K562 (cell line): ENCODE data around the gene GRXCR2. TPM values are rescaled to one million over a fixed set of nuclear protein-coding genes. Genes with fewer than 3 reads are reported as not detected.
A peak's percentile ranks its signal among the peaks of the same experiment; 100 is the strongest.

ENCODE experiments used
- ATAC-seq: fragments of 200-7000 bp; cut with Tn5 transposase; 3 replicates; pipeline ENCODE4 v1.9.1; 2020; ENCODE audit warnings: moderate library complexity
- BruUV-seq: library from RNA; stranded (reverse); fragments of 400-500 nt; replicated peaks from 2 replicates; lab custom pipeline; 2021; lab: Mats Ljungman, UMichigan
- CTCF ChIA-PET: fragments of 300-600 bp; formaldehyde crosslinking; extraction: SDS; loops from one replicate; lab custom pipeline; 2021; ENCODE audit warnings: low intra/inter-chr PET ratio; lab: Yijun Ruan, JAX
- POLR2A ChIA-PET: fragments of 300-600, 350-650 bp; sonication (Branson Sonifier 250); formaldehyde crosslinking; extraction: SDS; loops from one replicate; lab custom pipeline; 2021; ENCODE audit warnings: antibody characterized with exemption, inconsistent platforms; lab: Yijun Ruan, JAX
- DNase-seq, 4 experiments: peaks; one replicate each; pipeline versions ENCODE4 v3.0.0 to v3.0.0-alpha.2; 2011 to 2018; ENCODE audit warnings: low spot score in 3 of 4, mixed read lengths in 3 of 4; ENCODE audit errors: extremely low read depth in 1 of 4
- FAIRE-seq: peaks from 2 replicates; lab custom pipeline; 2011; peaks lifted over from hg19 to GRCh38; lab: Jason Lieb, UNC
- H2AFZ ChIP-seq: 2 replicates; pipeline ENCODE4 v1.6.0; 2011; ENCODE audit warnings: low read depth, low read length, control low read depth, inconsistent platforms
- H3K27ac ChIP-seq: fragments of 200-600 bp; 3 replicates; pipeline ENCODE4 v1.8.0; 2011; ENCODE audit warnings: low read depth, mild to moderate bottlenecking, control low read depth, inconsistent platforms, low read length, moderate library complexity, mixed read lengths; ENCODE audit errors: extremely low read depth
- H3K27me3 ChIP-seq, 2 experiments: fragments of 300-600 bp in 1 of 2; 2 replicates in 1 of 2; 3 replicates in 1 of 2; pipeline versions ENCODE4 v1.6.0 to v1.8.0; 2011; ENCODE audit warnings: inconsistent platforms in 2 of 2, low read length in 2 of 2, mild to moderate bottlenecking in 1 of 2, mixed read lengths in 1 of 2, moderate library complexity in 1 of 2; ENCODE audit not compliant: control insufficient read depth in 2 of 2, insufficient read depth in 2 of 2
- H3K36me3 ChIP-seq: fragments of 300-600 bp; 3 replicates; pipeline ENCODE4 v1.8.0; 2011; ENCODE audit warnings: mild to moderate bottlenecking, low read length, inconsistent platforms; ENCODE audit not compliant: control insufficient read depth, insufficient read depth
- H3K4me1 ChIP-seq, 2 experiments: fragments of 200-600 bp in 1 of 2; replicated peaks in 1 of 2; 2 replicates in 1 of 2; 3 replicates in 1 of 2; pipeline versions ENCODE4 v1.5.1 to v1.8.0; 2011; ENCODE audit warnings: inconsistent platforms in 2 of 2, low read length in 2 of 2, mild to moderate bottlenecking in 1 of 2, mixed read lengths in 1 of 2, moderate library complexity in 1 of 2; ENCODE audit not compliant: control insufficient read depth in 2 of 2, insufficient read depth in 2 of 2
- H3K4me2 ChIP-seq: 2 replicates; pipeline ENCODE4 v1.6.1; 2011; ENCODE audit warnings: low read length, control low read depth, inconsistent platforms, mixed read lengths; ENCODE audit not compliant: insufficient read depth
- H3K4me3 ChIP-seq: fragments of 200-600 bp; sonication (generic), shearing (Covaris generic); 2 replicates; pipeline ENCODE4 v1.5.1; 2016; ENCODE audit warnings: control low read depth, inconsistent platforms
- H3K79me2 ChIP-seq: fragments of 200-600 bp; 3 replicates; pipeline ENCODE4 v1.8.0; 2011; ENCODE audit warnings: low read length, inconsistent platforms; ENCODE audit not compliant: control insufficient read depth, insufficient read depth
- H3K9ac ChIP-seq, 2 experiments: 2 replicates each; pipeline versions ENCODE4 v1.6.0 to v1.6.1; 2011; ENCODE audit warnings: low read depth in 2 of 2, low read length in 2 of 2, control low read depth in 1 of 2, inconsistent platforms in 1 of 2, mild to moderate bottlenecking in 1 of 2, mixed read lengths in 1 of 2; ENCODE audit not compliant: insufficient read depth in 1 of 2
- H3K9me1 ChIP-seq: one replicate; pipeline ENCODE4 v1.6.0; 2011; ENCODE audit warnings: inconsistent platforms, mild to moderate bottlenecking, low read length, moderate library complexity; ENCODE audit not compliant: control insufficient read depth, insufficient read depth
- H3K9me3 ChIP-seq: replicated peaks from 2 replicates; pipeline ENCODE4 v1.5.1; 2011; ENCODE audit warnings: low read depth, low read length, inconsistent platforms; ENCODE audit not compliant: control insufficient read depth, insufficient read depth
- H4K20me1 ChIP-seq: replicated peaks from 2 replicates; pipeline ENCODE4 v1.6.1; 2011; ENCODE audit warnings: low read length, inconsistent platforms, mixed read lengths; ENCODE audit not compliant: control insufficient read depth, insufficient read depth
- DPF2 ChIP-seq: fragments of 450-650 bp; IDR thresholded peaks from 2 replicates; pipeline ENCODE4 v1.6.1; 2016
- FOXA1 ChIP-seq: fragments of 450-650 bp; IDR thresholded peaks from 2 replicates; pipeline ENCODE4 v1.6.1; 2016; ENCODE audit warnings: mild to moderate bottlenecking, borderline replicate concordance
- FOXJ3 ChIP-seq: sonication (generic); formaldehyde crosslinking; IDR thresholded peaks from 2 replicates; pipeline ENCODE4 v1.4.0; 2020; ENCODE audit warnings: mild to moderate bottlenecking, missing genetic modification reagents
- MAZ ChIP-seq, 2 experiments: fragments of 450-650 bp in 1 of 2; sonication (generic) in 1 of 2; formaldehyde crosslinking; IDR thresholded peaks in 1 of 2; conservative IDR thresholded peaks in 1 of 2; 2 replicates each; pipeline versions ENCODE4 v1.4.0 to v1.5.0; 2020; ENCODE audit warnings: mild to moderate bottlenecking in 1 of 2, missing genetic modification reagents in 1 of 2
- MEF2D ChIP-seq: conservative IDR thresholded peaks from 2 replicates; pipeline ENCODE4 v1.6.1; 2016; ENCODE audit warnings: low read depth, missing genetic modification characterization, missing compliant biosample characterization
- MEIS2 ChIP-seq: fragments of 450-650 bp; IDR thresholded peaks from 2 replicates; pipeline ENCODE4 v1.6.1; 2014; ENCODE audit warnings: mild to moderate bottlenecking; ENCODE audit not compliant: partially characterized antibody
- NFE2 ChIP-seq: IDR thresholded peaks from 2 replicates; pipeline ENCODE4 v1.6.1; 2014; ENCODE audit warnings: antibody characterized with exemption, low read depth
- NR2C2 ChIP-seq, 2 experiments: fragments of 200-800 bp in 1 of 2; sonication (Bioruptor generic) in 1 of 2; sonication (generic) in 1 of 2; formaldehyde crosslinking in 1 of 2; IDR thresholded peaks; 2 replicates each; pipeline versions ENCODE4 v1.6.1 to v1.8.0; 2016 to 2022; ENCODE audit warnings: mild to moderate bottlenecking in 1 of 2, missing compliant biosample characterization in 1 of 2, missing genetic modification characterization in 1 of 2, missing genetic modification reagents in 1 of 2
- PBX2 ChIP-seq, 2 experiments: IDR thresholded peaks in 1 of 2; conservative IDR thresholded peaks in 1 of 2; 2 replicates each; pipeline ENCODE4 v1.6.1; 2016; ENCODE audit warnings: low read depth in 2 of 2, mild to moderate bottlenecking in 1 of 2, missing compliant biosample characterization in 1 of 2, missing genetic modification characterization in 1 of 2, moderate library complexity in 1 of 2
- POLR2H ChIP-seq: IDR thresholded peaks from 2 replicates; pipeline ENCODE4 v1.6.1; 2016; ENCODE audit warnings: missing genetic modification characterization, low read depth, mild to moderate bottlenecking, control low read depth, missing compliant biosample characterization, moderate library complexity
- PTRF ChIP-seq: fragments of 450-650 bp; IDR thresholded peaks from 2 replicates; pipeline ENCODE4 v1.6.1; 2016; ENCODE audit warnings: mild to moderate bottlenecking, missing genetic modification characterization, missing compliant biosample characterization
- RCOR1 ChIP-seq, 2 experiments: IDR thresholded peaks; 2 replicates each; pipeline ENCODE4 v1.6.1; 2012; ENCODE audit warnings: low read depth in 2 of 2, low read length in 2 of 2, borderline replicate concordance in 1 of 2, improper control_type of control experiment in 1 of 2
- SAFB2 ChIP-seq: fragments of 200-400 bp; formaldehyde crosslinking; IDR thresholded peaks from 2 replicates; pipeline ENCODE4 v1.6.1; 2018; ENCODE audit warnings: borderline replicate concordance, low read length, low read depth, moderate library complexity; ENCODE audit not compliant: severe bottlenecking
- SIX5 ChIP-seq, 2 experiments: IDR thresholded peaks; 2 replicates each; pipeline ENCODE4 v1.6.1; 2011; ENCODE audit warnings: low read length in 2 of 2, borderline replicate concordance in 1 of 2, low read depth in 1 of 2, mild to moderate bottlenecking in 1 of 2, moderate library complexity in 1 of 2; ENCODE audit not compliant: insufficient read depth in 1 of 2
- SRSF9 ChIP-seq: fragments of 200-400 bp; formaldehyde crosslinking; IDR thresholded peaks from 2 replicates; pipeline ENCODE4 v1.6.1; 2017; ENCODE audit warnings: low read depth, low read length, borderline replicate concordance
- ZBTB9 ChIP-seq: fragments of 450-650 bp; formaldehyde crosslinking; IDR thresholded peaks from 2 replicates; pipeline ENCODE4 v1.4.0; 2020; ENCODE audit warnings: mild to moderate bottlenecking, moderate library complexity
- ZNF146 ChIP-seq: IDR thresholded peaks from one replicate; pipeline ENCODE4 v1.6.1; 2018; ENCODE audit warnings: missing compliant biosample characterization; ENCODE audit not compliant: unreplicated experiment
- ZNF384 ChIP-seq: IDR thresholded peaks from 2 replicates; pipeline ENCODE4 v1.6.1; 2012; ENCODE audit warnings: low read depth, low read length, improper control_type of control experiment
- in situ Hi-C: fragments of 300-500 bp; cut with MboI; formaldehyde crosslinking; loops from 4 replicates; pipeline ENCODE4 v1.15.0; 2018; ENCODE audit warnings: inconsistent platforms, mixed read lengths
- intact Hi-C: fragments of 100-400 bp; cut with micrococcal nuclease; formaldehyde crosslinking; loops from 2 replicates; pipeline ENCODE4 v1.14.2; 2022
- polyA plus RNA-seq, 8 experiments: library from polyadenylated mRNA; depleted of rRNA in 4 of 8; stranded (reverse) in 5 of 8; unstranded in 3 of 8; fragments of >200 nt; fragmentation: Nextera tagmentation in 2 of 8; fragmentation: Illumina TruSeq in 1 of 8; extraction: Ambion mirVana in 2 of 8; extraction: Trizol in 1 of 8; gene quantifications; 2 replicates each; pipeline versions ENCODE4 v1.2.1 to v1.2.3, GENCODE V29; 2011 to 2014; ENCODE audit warnings: inconsistent platforms in 1 of 8, missing spikeins in 1 of 8
- total RNA-seq, 7 experiments: library from RNA; depleted of rRNA in 6 of 7; stranded (reverse); fragments of >200 nt in 6 of 7; fragmentation: Illumina TruSeq in 2 of 7; extraction: Trizol in 2 of 7; gene quantifications; 2 replicates each; pipeline versions ENCODE4 v1.2.1 to v1.2.3, GENCODE V29; 2011 to 2021; ENCODE audit warnings: low replicate concordance in 1 of 7

The GRXCR2 gene
- total and polyA plus RNA-seq, 9 of the 15 experiments (the other 6 are each of a cell fraction or from before 2014, with no cell fraction given): not detected

- in situ Hi-C loops: no loop called here
- FAIRE-seq: no peak
- CTCF ChIA-PET: no interaction called here
- TF ChIP-seq PBX2 (CRISPR knock-in tag; IDR thresholded peaks at IDR 0.05; ENCODE audit: low read depth) (no peak), PBX2 (tag; conservative IDR thresholded peaks at IDR 0.05; ENCODE audit: low read depth) (peak; percentile 52), ZNF384 (no peak), PTRF (tag) (0 out of 2 replicates have a peak, but pooled peaks have one; percentile 35), ZBTB9 (CRISPR knock-in tag) (no peak), NFE2 (no peak), NR2C2 (CRISPR knock-in tag; IDR thresholded peaks at IDR 0.05) (no peak), NR2C2 (tag; IDR thresholded peaks at IDR 0.05) (0 out of 2 replicates have a peak, but pooled peaks have one; percentile 5), SAFB2 (no peak), SRSF9 (no peak), MEF2D (0 out of 2 replicates have a peak, but pooled peaks have one; percentile 36), MEIS2 (peak; percentile 61), ZNF146 (CRISPR knock-in tag) (no peak), DPF2 (no peak), RCOR1 (IDR thresholded peaks at IDR 0.05; ENCODE audit: borderline replicate concordance in 1 of 2, low read depth in 2 of 2, low read length in 2 of 2) (no peak), MAZ (CRISPR knock-in tag; conservative IDR thresholded peaks at IDR 0.05 in 1 of 2, IDR thresholded peaks at IDR 0.05 in 1 of 2) (no peak), POLR2H (tag) (no peak), FOXA1 (no peak), SIX5 (IDR thresholded peaks at IDR 0.05; ENCODE audit: borderline replicate concordance in 1 of 2, insufficient read depth in 1 of 2, low read depth in 1 of 2, low read length in 2 of 2) (no peak), FOXJ3 (CRISPR knock-in tag) (no peak)
Measured at GRCh38 chr5:145841299-145841698, 31.5 kb downstream of the GRXCR2 start.

More at GRCh38 chr5:145841299-145841698, 31.5 kb downstream of the GRXCR2 start:
- intact Hi-C loops: no loop called here
- no peaks in the 10 kb centered on the region for H3K79me2 ChIP-seq
- no peaks in the 10 kb centered on the region for H3K9me3 ChIP-seq
- H3K27ac ChIP-seq: no peak overlapping the region
- no peaks in the 10 kb centered on the region for H4K20me1 ChIP-seq
- no peaks in the 10 kb centered on the region for H3K36me3 ChIP-seq
- POLR2A ChIA-PET: interaction anchor here (0.8 to 1.5 kb wide), 3 partner anchors 12 to 22 kb away, joined by 4 to 7 read pairs (median 4); no protein-coding TSS in a partner anchor
- ATAC-seq (no peak), DNase-seq (no peak)
- peaks cover 0 to 13% of the 10 kb centered on the region in 2 experiments; a peak in 3 of 5 replicates for H3K4me1 ChIP-seq
- H3K4me2 ChIP-seq: no peak overlapping the region
- H3K9me1 ChIP-seq: no peaks in the 10 kb centered on the region
- no peak overlapping the region for H3K4me3 ChIP-seq
- H3K27me3 ChIP-seq: no peaks in the 10 kb centered on the region
- H2AFZ ChIP-seq: peak overlapping the region; percentile 46
- H3K9ac ChIP-seq: no peak overlapping the region
- no TSS peak for BruUV-seq
